Activated CD4-positive, alpha-beta T cell treated with anti-CD3 and anti-CD28 coated beads for 36 hours (primary cell): Measurements from ENCODE around the gene MRPL50. TPM values are rescaled to one million over a fixed set of nuclear protein-coding genes. Genes with fewer than 3 reads are reported as not detected.
A peak's percentile ranks its signal among the peaks of the same experiment; 100 is the strongest.

Source experiments
- ATAC-seq: fragments of 200-7000 bp; cut with Tn5 transposase; one replicate; pipeline ENCODE4 v1.10.0; 2021; ENCODE audit warnings: mild to moderate bottlenecking, moderate library complexity
- CTCF ChIA-PET: fragments of 350-600 bp; sonication (Branson Sonifier 250); formaldehyde crosslinking; loops from one replicate; lab custom pipeline; 2021; ENCODE audit warnings: antibody characterized with exemption; lab: Charles Lee
- POLR2A ChIA-PET: fragments of 350-600 bp; sonication (Branson Sonifier 250); formaldehyde crosslinking; loops from one replicate; lab custom pipeline; 2021; ENCODE audit warnings: antibody characterized with exemption, inconsistent platforms; lab: Charles Lee
- DNase-seq: peaks from one replicate; pipeline ENCODE4 v3.0.0-alpha.2; 2020
- H3K27ac Mint-ChIP-seq: one replicate; pipeline ENCODE4 v1.8.0; 2021; ENCODE audit warnings: mixed read lengths
- H3K27me3 Mint-ChIP-seq: one replicate; pipeline ENCODE4 v1.8.0; 2021; ENCODE audit warnings: mixed read lengths
- H3K36me3 Mint-ChIP-seq: one replicate; pipeline ENCODE4 v1.8.0; 2021; ENCODE audit warnings: low read depth, mixed read lengths
- H3K4me1 Mint-ChIP-seq: one replicate; pipeline ENCODE4 v1.8.0; 2021; ENCODE audit warnings: mixed read lengths
- H3K4me3 Mint-ChIP-seq: one replicate; pipeline ENCODE4 v1.8.0; 2021; ENCODE audit warnings: mild to moderate bottlenecking, moderate library complexity, mixed read lengths
- H3K9me3 Mint-ChIP-seq: one replicate; pipeline ENCODE4 v1.8.0; 2021; ENCODE audit warnings: low read depth, mixed read lengths
- intact Hi-C, 2 experiments: fragments of 100-400 bp; cut with DNase I in 1 of 2; cut with micrococcal nuclease in 1 of 2; formaldehyde crosslinking; loops; one replicate each; pipeline versions ENCODE4 v1.14.2 to v1.15.1; 2022 to 2024; cut with DNase I, micrococcal nuclease
- total RNA-seq, 2 experiments: library from RNA; stranded (reverse); gene quantifications; one replicate each; pipeline ENCODE4 v1.2.3, GENCODE V29; 2021

MRPL50 gene
- total RNA-seq = 10 to 100 TPM; 15.5 to 17.0 TPM

DNA sequence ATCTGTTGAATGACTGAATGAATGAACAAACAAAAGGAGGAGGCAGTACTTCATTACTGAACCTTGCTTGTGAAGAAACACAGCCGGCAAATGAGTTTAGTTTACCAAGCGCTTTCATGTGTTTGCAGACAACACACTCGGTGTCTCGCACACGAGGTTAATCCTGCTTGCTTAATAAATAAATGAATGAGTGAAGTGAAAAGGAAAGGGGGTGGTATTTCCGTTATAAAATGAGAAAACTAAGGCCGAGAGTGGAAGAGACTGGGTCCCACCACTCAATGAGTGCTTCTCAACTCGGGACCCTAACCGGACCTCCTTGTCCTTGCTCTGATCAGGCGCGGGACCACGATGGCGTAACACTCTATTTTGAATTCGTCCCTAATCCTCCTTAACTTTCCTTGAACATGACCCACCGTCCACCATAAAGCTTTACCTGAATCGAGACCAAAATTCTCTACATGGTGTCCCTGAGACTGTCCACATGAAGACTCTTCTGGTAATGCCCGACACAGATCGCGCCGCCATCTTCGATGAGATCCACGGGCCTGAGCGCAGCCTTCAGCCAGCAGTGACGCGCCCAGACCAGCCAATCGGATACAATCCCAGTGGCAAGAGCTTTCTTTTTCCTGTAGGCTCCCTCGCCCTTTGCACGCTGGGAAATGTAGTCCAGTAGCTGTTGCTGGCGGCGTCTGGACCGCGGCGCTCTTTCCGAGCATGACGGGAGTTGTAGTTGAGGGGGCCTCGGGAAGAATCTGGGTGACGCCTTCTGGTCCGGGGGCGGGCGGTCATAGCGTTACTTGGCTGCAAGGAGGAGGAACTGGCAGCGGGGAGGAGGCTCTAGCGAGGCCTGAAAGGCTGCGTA is at the start of gene MRPL50, which contains the start of gene ZNF189:
TSS of gene MRPL50 (minus strand) at position 551 of the 862 bp plus-strand sequence. CDS start at position 525, 26 bp downstream.
TSS of gene ZNF189 (plus strand) at position 784 of the 862 bp plus-strand sequence. CDS start 306 bp downstream, outside the sequence.
- peak; percentile 97 for ATAC-seq

GRCh38 chr9:101446732-101447131 is 48.3 kb upstream of the MRPL50 start:
- ATAC-seq = no peak
- intact Hi-C loops = no loop called here

More for the DNA sequence above, at the start of gene MRPL50, which contains the start of gene ZNF189:
- Mint-ChIP-seq H3K9me3 (peaks cover 17% of the 10 kb centered on the region), H3K27ac (peak within 1 kb of the TSS; percentile 100), H3K4me3 (peak within 1 kb of the TSS; percentile 94), H3K27me3 (no peaks in the 10 kb centered on the region), H3K36me3 (peaks cover 82% of the 10 kb centered on the region), H3K4me1 (peaks cover 67% of the 10 kb centered on the region)
- POLR2A ChIA-PET = interaction anchor here (0.6 to 1.5 kb wide), 3 partner anchors 9 to 135 kb away, joined by 4 to 9 read pairs (median 4); partner anchors contain the start of gene RNF20
- intact Hi-C loops = loop anchor here (1.0 to 10.0 kb wide), 7 partner anchors 135 to 1491 kb away; partner anchors contain the start of genes INVS (in 2 of the 2), RNF20 (in 2 of the 2), ERP44 (in 1 of the 2) and STX17 (in 1 of the 2)
- DNase-seq = peak; percentile 98
- CTCF ChIA-PET = interaction anchor here (0.6 to 0.9 kb wide), 6 partner anchors 8 to 135 kb away, joined by 3 to 8 read pairs (median 4); partner anchors contain the start of gene RNF20

GRCh38 chr9:101445353-101446029 is 47.1 kb upstream of the MRPL50 start:
- peaks cover 10% of the 10 kb centered on the region for H3K4me1 Mint-ChIP-seq
- DNase-seq (no peak), ATAC-seq (no peak)
- H3K27ac Mint-ChIP-seq = no peak overlapping the region
- H3K4me3 Mint-ChIP-seq = no peak overlapping the region
- no peaks in the 10 kb centered on the region for H3K36me3 Mint-ChIP-seq
- intact Hi-C loops = no loop called here
- ChIA-PET CTCF (interaction anchor here (1.2 to 1.7 kb wide), 2 partner anchors 9 to 85 kb away, joined by 3 read pairs; no protein-coding TSS in a partner anchor), POLR2A (interaction anchor here (0.8 kb wide), 1 partner anchor 10 kb away, joined by 3 read pairs; no protein-coding TSS in a partner anchor)
- no peaks in the 10 kb centered on the region for H3K9me3 Mint-ChIP-seq
- peaks cover 40% of the 10 kb centered on the region for H3K27me3 Mint-ChIP-seq

More at GRCh38 chr9:101446732-101447131, 48.3 kb upstream of the MRPL50 start:
- POLR2A ChIA-PET = no interaction called here
- Mint-ChIP-seq H3K27me3 (peaks cover 45% of the 10 kb centered on the region), H3K9me3 (peaks cover 3% of the 10 kb centered on the region), H3K4me3 (no peak overlapping the region), H3K4me1 (peaks cover 10% of the 10 kb centered on the region), H3K36me3 (no peaks in the 10 kb centered on the region), H3K27ac (no peak overlapping the region)
- CTCF ChIA-PET = interaction anchor here (0.6 to 1.7 kb wide), 2 partner anchors 16 to 83 kb away, joined by 3 read pairs; no protein-coding TSS in a partner anchor
- no peak for DNase-seq

GRCh38 chr9:101443364-101443771 is 45.0 kb upstream of the MRPL50 start:
- Mint-ChIP-seq H3K27ac (no peak overlapping the region), H3K36me3 (no peaks in the 10 kb centered on the region), H3K4me1 (no peaks in the 10 kb centered on the region), H3K4me3 (no peak overlapping the region), H3K27me3 (peaks cover 31% of the 10 kb centered on the region), H3K9me3 (no peaks in the 10 kb centered on the region)
- intact Hi-C loops = no loop called here
- ATAC-seq (no peak), DNase-seq (no peak)
- ChIA-PET CTCF (interaction anchor here (0.6 kb wide), 1 partner anchor 16 kb away, joined by 3 read pairs; no protein-coding TSS in a partner anchor), POLR2A (no interaction called here)

DNA sequence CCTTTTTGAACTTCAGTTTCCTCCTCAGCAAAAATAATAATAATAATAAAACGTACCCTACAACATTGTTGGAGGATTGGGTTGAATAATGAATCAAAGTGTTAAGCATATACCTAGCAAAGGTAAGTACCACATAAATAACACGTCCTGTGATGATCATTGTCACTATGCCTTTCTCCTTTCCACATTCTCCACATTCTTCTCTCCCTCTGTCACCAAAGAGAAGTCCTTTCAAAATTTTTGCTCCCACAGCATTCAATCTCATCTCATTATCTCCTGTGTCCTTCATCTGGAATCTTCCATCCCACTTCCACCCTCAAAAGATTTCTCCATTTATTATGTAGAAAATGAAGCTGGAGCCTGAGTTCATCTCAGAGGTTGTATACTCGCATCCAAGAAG is 44.3 kb upstream of the MRPL50 start:
- intact Hi-C loops = no loop called here
- Mint-ChIP-seq H3K4me3 (no peak overlapping the region), H3K9me3 (no peaks in the 10 kb centered on the region), H3K27ac (no peak overlapping the region), H3K36me3 (no peaks in the 10 kb centered on the region), H3K4me1 (no peaks in the 10 kb centered on the region), H3K27me3 (peaks cover 30% of the 10 kb centered on the region)
- CTCF ChIA-PET = no interaction called here
- DNase-seq = no peak
- ATAC-seq = no peak
- POLR2A ChIA-PET = no interaction called here

- DNase-seq (no peak), ATAC-seq (no peak)
- no peaks in the 10 kb centered on the region for H3K36me3 Mint-ChIP-seq
- no peaks in the 10 kb centered on the region for H3K4me1 Mint-ChIP-seq
- no peak overlapping the region for H3K4me3 Mint-ChIP-seq
- H3K9me3 Mint-ChIP-seq = no peaks in the 10 kb centered on the region
- no peak overlapping the region for H3K27ac Mint-ChIP-seq
- POLR2A ChIA-PET = no interaction called here
- CTCF ChIA-PET = no interaction called here
- intact Hi-C loops = no loop called here
- H3K27me3 Mint-ChIP-seq = peaks cover 34% of the 10 kb centered on the region
Measured at GRCh38 chr9:101442318-101442717, 43.9 kb upstream of the MRPL50 start.

DNA sequence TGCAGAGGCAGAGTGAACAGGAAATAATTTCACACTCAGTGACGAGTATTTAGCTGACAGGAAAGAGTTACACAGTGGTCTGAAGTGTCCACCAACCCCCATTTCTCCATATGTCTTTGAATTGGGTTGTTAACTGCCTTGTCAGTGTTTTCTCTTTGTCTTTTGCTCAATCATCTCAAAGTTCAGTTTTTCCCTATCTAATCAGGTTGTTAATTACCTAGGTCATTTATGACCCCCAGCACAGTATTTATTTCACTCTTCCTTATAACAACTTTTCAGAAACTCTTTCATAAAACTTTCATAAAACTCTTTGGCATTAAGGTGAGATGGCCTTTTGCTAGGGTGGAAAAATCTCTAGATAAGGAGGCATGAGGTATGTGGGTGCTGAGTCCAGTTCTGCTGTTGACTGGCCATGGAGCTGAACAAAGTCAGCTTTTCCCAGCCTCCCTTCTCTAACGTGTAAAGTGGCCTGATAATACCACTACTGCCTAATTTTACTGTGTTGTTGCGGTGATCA is 42.4 kb upstream of the MRPL50 start:
- Mint-ChIP-seq H3K27ac (no peak overlapping the region), H3K27me3 (peaks cover 29% of the 10 kb centered on the region)
- intact Hi-C loops = no loop called here

DNA sequence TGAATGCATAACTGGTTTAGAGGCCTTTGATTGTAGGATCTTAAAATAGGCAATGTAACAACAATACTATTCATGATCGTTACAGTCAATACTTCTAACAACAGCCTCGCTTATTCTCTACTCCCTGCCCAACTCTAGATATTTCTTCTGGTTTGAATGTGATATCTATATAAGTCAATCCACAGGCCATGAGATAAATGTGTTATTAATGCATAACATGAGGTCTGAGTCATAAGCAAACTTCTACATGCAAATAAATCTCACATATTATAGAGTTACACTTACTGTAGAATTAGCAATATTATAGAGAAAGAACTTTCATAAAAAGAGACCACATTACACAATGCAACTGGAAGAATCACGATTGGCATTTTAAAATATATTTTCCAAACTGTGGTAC is 40.1 kb upstream of the MRPL50 start:
- Mint-ChIP-seq H3K4me3 (no peak overlapping the region), H3K27me3 (peaks cover 18% of the 10 kb centered on the region), H3K36me3 (no peaks in the 10 kb centered on the region), H3K9me3 (no peaks in the 10 kb centered on the region), H3K4me1 (peaks cover 2% of the 10 kb centered on the region), H3K27ac (no peak overlapping the region)
- ATAC-seq = no peak
- ChIA-PET POLR2A (no interaction called here), CTCF (interaction anchor here (0.5 to 1.2 kb wide), 2 partner anchors 20 to 116 kb away, joined by 3 read pairs; no protein-coding TSS in a partner anchor)
- DNase-seq = no peak
- intact Hi-C loops = no loop called here

More for the DNA sequence above, 42.4 kb upstream of the MRPL50 start:
- H3K36me3 Mint-ChIP-seq = no peaks in the 10 kb centered on the region
- ATAC-seq (no peak), DNase-seq (no peak)
- ChIA-PET CTCF (no interaction called here), POLR2A (no interaction called here)
- H3K4me3 Mint-ChIP-seq = no peak overlapping the region
- no peaks in the 10 kb centered on the region for H3K9me3 Mint-ChIP-seq
- no peaks in the 10 kb centered on the region for H3K4me1 Mint-ChIP-seq

- CTCF ChIA-PET = interaction anchor here (1.1 to 1.2 kb wide), 2 partner anchors 21 to 185 kb away, joined by 3 read pairs; no protein-coding TSS in a partner anchor
- POLR2A ChIA-PET = no interaction called here
- no peaks in the 10 kb centered on the region for H3K36me3 Mint-ChIP-seq
Measured at GRCh38 chr9:101437806-101438232, 39.4 kb upstream of the MRPL50 start.

GRCh38 chr9:101435601-101436079 is 37.2 kb upstream of the MRPL50 start, which contains the start of gene ALDOB:
Gene ALDOB (minus strand): TSS chr9:101435774. CDS start chr9:101430887, 4,887 bp downstream.
- Mint-ChIP-seq H3K27ac (no peak within 1 kb of the TSS), H3K4me1 (peaks cover 2% of the 10 kb centered on the region), H3K27me3 (peaks cover 20% of the 10 kb centered on the region), H3K36me3 (no peaks in the 10 kb centered on the region), H3K4me3 (no peak within 1 kb of the TSS), H3K9me3 (no peaks in the 10 kb centered on the region)
- ChIA-PET CTCF (no interaction called here), POLR2A (interaction anchor here (0.7 kb wide), 1 partner anchor 10 kb away, joined by 3 read pairs; no protein-coding TSS in a partner anchor)
- DNase-seq (no peak), ATAC-seq (no peak)
- intact Hi-C loops = no loop called here

More at GRCh38 chr9:101437806-101438232, 39.4 kb upstream of the MRPL50 start:
- intact Hi-C loops = no loop called here
- Mint-ChIP-seq H3K27me3 (peaks cover 18% of the 10 kb centered on the region), H3K27ac (no peak overlapping the region), H3K4me1 (peaks cover 2% of the 10 kb centered on the region), H3K4me3 (no peak overlapping the region), H3K9me3 (no peaks in the 10 kb centered on the region)
- ATAC-seq (no peak), DNase-seq (no peak)
